Measurements from ENCODE around the gene E2F6.

DNA sequence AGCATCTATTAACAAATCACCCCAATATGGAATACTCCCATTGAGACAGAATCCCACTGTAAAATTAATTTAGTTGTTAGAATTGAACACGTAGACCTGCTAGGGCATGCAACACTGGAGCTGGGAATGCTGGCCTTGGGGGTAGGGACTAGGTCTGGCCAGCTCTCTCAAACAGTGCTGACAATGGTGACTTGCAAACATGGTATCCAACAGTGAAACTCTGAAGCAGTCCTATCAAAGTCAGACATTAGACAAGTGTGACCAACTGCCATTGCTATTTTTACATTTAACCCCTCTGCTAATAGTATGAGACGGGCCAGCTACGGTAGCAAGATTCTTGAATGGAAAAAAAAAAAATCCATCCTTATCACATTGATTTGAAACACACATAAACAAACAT is 7.2 kb downstream of the E2F6 start:
- TF ChIP-seq, protein P1, sequence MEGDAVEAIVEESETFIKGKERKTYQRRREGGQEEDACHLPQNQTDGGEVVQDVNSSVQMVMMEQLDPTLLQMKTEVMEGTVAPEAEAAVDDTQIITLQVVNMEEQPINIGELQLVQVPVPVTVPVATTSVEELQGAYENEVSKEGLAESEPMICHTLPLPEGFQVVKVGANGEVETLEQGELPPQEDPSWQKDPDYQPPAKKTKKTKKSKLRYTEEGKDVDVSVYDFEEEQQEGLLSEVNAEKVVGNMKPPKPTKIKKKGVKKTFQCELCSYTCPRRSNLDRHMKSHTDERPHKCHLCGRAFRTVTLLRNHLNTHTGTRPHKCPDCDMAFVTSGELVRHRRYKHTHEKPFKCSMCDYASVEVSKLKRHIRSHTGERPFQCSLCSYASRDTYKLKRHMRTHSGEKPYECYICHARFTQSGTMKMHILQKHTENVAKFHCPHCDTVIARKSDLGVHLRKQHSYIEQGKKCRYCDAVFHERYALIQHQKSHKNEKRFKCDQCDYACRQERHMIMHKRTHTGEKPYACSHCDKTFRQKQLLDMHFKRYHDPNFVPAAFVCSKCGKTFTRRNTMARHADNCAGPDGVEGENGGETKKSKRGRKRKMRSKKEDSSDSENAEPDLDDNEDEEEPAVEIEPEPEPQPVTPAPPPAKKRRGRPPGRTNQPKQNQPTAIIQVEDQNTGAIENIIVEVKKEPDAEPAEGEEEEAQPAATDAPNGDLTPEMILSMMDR (IDR thresholded peaks at IDR 0.05; ENCODE audit: low read depth, low read length, missing input control): no peak
- no peak for TF ChIP-seq EGR1 (IDR thresholded peaks at IDR 0.05; ENCODE audit: low read depth in 2 of 2)
- TF ChIP-seq, protein P2, sequence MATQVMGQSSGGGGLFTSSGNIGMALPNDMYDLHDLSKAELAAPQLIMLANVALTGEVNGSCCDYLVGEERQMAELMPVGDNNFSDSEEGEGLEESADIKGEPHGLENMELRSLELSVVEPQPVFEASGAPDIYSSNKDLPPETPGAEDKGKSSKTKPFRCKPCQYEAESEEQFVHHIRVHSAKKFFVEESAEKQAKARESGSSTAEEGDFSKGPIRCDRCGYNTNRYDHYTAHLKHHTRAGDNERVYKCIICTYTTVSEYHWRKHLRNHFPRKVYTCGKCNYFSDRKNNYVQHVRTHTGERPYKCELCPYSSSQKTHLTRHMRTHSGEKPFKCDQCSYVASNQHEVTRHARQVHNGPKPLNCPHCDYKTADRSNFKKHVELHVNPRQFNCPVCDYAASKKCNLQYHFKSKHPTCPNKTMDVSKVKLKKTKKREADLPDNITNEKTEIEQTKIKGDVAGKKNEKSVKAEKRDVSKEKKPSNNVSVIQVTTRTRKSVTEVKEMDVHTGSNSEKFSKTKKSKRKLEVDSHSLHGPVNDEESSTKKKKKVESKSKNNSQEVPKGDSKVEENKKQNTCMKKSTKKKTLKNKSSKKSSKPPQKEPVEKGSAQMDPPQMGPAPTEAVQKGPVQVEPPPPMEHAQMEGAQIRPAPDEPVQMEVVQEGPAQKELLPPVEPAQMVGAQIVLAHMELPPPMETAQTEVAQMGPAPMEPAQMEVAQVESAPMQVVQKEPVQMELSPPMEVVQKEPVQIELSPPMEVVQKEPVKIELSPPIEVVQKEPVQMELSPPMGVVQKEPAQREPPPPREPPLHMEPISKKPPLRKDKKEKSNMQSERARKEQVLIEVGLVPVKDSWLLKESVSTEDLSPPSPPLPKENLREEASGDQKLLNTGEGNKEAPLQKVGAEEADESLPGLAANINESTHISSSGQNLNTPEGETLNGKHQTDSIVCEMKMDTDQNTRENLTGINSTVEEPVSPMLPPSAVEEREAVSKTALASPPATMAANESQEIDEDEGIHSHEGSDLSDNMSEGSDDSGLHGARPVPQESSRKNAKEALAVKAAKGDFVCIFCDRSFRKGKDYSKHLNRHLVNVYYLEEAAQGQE (IDR thresholded peaks at IDR 0.05): no peak
- TF ChIP-seq, protein P3, sequence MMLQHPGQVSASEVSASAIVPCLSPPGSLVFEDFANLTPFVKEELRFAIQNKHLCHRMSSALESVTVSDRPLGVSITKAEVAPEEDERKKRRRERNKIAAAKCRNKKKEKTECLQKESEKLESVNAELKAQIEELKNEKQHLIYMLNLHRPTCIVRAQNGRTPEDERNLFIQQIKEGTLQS (IDR thresholded peaks at IDR 0.05): no peak
- TF ChIP-seq, protein P4, sequence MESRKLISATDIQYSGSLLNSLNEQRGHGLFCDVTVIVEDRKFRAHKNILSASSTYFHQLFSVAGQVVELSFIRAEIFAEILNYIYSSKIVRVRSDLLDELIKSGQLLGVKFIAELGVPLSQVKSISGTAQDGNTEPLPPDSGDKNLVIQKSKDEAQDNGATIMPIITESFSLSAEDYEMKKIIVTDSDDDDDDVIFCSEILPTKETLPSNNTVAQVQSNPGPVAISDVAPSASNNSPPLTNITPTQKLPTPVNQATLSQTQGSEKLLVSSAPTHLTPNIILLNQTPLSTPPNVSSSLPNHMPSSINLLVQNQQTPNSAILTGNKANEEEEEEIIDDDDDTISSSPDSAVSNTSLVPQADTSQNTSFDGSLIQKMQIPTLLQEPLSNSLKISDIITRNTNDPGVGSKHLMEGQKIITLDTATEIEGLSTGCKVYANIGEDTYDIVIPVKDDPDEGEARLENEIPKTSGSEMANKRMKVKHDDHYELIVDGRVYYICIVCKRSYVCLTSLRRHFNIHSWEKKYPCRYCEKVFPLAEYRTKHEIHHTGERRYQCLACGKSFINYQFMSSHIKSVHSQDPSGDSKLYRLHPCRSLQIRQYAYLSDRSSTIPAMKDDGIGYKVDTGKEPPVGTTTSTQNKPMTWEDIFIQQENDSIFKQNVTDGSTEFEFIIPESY (IDR thresholded peaks at IDR 0.05): no peak
- TF ChIP-seq YY1 (IDR thresholded peaks at IDR 0.05): no peak
- no peak for TF ChIP-seq TAF1 (conservative IDR thresholded peaks at IDR 0.05)
- no peak for TF ChIP-seq GABPA (IDR thresholded peaks at IDR 0.05 in 1 of 2, conservative IDR thresholded peaks at IDR 0.05 in 1 of 2)
- no peak for TF ChIP-seq JUND (IDR thresholded peaks at IDR 0.05)
- no peak for TF ChIP-seq RAD21 (IDR thresholded peaks at IDR 0.05)
